ENCODE measurements around the gene NUP210.

Gene NUP210

DNA sequence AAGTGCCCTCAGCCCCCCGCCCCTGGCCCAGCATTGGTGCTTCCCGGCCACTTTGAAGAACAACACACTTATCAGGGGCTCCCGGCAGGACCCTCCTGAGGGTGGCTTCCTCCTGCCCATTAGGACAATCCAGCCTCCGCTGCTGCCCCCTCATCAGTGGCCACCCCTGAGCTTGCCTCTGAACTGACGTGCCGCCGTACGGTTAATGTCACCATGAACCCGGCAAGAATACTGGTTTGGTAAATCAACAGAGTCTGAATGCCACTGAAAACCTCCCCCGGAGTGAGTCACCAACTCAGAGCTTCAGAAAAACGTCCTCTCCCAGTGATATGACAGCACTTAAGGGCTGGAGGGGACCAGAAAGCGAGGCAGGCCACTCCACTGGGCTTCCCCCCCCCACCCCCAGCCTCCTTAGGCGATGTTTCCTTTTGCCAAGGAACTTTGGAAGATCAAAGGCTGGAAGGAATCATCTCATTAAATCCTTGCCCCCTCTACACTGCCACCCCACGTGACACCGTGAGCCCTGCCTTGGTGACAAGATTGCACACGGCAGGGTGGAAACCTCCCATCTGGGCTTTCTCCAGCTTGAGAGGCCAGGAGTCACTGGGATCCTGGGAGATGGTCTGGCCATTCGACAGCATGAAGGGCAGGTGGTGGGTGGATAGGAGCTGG lies 142.1 kb downstream of the NUP210 start:
- Histone ChIP-seq H3K4me2 (no peak overlapping the region), H3K79me2 (ENCODE audit: insufficient read depth, low read depth) (no peaks in the 10 kb centered on the region), H3K36me3 (ENCODE audit: insufficient read depth) (no peaks in the 10 kb centered on the region), H2AFZ (ENCODE audit: low read depth) (no peak overlapping the region), H3K4me3 (IDR thresholded peaks at IDR 0.05; ENCODE audit: insufficient read depth, low read depth, low read length) (no peak overlapping the region), H3K9ac (no peak overlapping the region), H4K20me1 (ENCODE audit: insufficient read depth) (no peaks in the 10 kb centered on the region), H3K27ac (no peak overlapping the region), H3K27me3 (ENCODE audit: insufficient read depth, low read depth) (no peaks in the 10 kb centered on the region), H3K4me1 (ENCODE audit: low read depth, poor library complexity, severe bottlenecking) (no peaks in the 10 kb centered on the region)
- TF ChIP-seq, protein P1, sequence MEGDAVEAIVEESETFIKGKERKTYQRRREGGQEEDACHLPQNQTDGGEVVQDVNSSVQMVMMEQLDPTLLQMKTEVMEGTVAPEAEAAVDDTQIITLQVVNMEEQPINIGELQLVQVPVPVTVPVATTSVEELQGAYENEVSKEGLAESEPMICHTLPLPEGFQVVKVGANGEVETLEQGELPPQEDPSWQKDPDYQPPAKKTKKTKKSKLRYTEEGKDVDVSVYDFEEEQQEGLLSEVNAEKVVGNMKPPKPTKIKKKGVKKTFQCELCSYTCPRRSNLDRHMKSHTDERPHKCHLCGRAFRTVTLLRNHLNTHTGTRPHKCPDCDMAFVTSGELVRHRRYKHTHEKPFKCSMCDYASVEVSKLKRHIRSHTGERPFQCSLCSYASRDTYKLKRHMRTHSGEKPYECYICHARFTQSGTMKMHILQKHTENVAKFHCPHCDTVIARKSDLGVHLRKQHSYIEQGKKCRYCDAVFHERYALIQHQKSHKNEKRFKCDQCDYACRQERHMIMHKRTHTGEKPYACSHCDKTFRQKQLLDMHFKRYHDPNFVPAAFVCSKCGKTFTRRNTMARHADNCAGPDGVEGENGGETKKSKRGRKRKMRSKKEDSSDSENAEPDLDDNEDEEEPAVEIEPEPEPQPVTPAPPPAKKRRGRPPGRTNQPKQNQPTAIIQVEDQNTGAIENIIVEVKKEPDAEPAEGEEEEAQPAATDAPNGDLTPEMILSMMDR (conservative IDR thresholded peaks at IDR 0.05; ENCODE audit: low read depth, low read length), result no peak

DNA sequence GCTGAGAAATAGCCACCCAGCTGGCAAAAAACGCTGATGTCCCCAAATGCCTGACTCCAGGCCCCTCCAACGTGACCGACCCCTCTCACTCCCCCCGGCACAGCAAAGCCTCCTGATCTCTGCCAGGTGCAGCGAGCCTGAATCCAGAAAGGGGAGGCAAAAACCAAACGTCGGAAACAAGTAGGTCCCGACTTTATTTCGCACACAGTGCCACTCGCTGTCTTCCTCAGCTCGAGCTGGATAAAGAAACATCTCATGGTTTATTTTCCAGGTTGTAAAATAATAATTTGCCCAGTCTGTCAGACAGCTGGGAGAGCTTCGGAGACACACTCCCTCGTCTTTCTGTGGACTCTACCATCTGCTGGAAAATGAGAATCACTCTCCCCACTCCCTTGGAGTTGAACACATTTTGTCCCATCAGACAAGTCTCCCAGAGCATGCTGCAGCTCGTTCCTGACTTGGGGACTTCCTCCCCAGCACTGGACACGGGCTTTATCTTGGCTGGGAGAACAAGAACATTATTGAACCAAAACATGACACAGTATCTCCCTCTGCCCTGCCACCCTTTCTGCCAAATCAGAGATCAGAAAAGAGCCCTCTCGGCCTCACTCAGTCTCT lies 142.8 kb downstream of the NUP210 start:
- TF ChIP-seq, protein P1 (conservative IDR thresholded peaks at IDR 0.05; ENCODE audit: low read depth, low read length), result no peak
- no peak overlapping the region for H3K9ac ChIP-seq
- no peaks in the 10 kb centered on the region for H3K79me2 ChIP-seq (ENCODE audit: insufficient read depth, low read depth)
- H3K4me3 ChIP-seq (IDR thresholded peaks at IDR 0.05; ENCODE audit: insufficient read depth, low read depth, low read length), result no peak overlapping the region
- no peaks in the 10 kb centered on the region for H3K36me3 ChIP-seq (ENCODE audit: insufficient read depth)
- no peak overlapping the region for H3K4me2 ChIP-seq
- no peaks in the 10 kb centered on the region for H3K4me1 ChIP-seq (ENCODE audit: low read depth, poor library complexity, severe bottlenecking)
- no peaks in the 10 kb centered on the region for H3K27me3 ChIP-seq (ENCODE audit: insufficient read depth, low read depth)
- no peaks in the 10 kb centered on the region for H4K20me1 ChIP-seq (ENCODE audit: insufficient read depth)
- H3K27ac ChIP-seq, result no peak overlapping the region
- H2AFZ ChIP-seq (ENCODE audit: low read depth), result no peak overlapping the region

DNA sequence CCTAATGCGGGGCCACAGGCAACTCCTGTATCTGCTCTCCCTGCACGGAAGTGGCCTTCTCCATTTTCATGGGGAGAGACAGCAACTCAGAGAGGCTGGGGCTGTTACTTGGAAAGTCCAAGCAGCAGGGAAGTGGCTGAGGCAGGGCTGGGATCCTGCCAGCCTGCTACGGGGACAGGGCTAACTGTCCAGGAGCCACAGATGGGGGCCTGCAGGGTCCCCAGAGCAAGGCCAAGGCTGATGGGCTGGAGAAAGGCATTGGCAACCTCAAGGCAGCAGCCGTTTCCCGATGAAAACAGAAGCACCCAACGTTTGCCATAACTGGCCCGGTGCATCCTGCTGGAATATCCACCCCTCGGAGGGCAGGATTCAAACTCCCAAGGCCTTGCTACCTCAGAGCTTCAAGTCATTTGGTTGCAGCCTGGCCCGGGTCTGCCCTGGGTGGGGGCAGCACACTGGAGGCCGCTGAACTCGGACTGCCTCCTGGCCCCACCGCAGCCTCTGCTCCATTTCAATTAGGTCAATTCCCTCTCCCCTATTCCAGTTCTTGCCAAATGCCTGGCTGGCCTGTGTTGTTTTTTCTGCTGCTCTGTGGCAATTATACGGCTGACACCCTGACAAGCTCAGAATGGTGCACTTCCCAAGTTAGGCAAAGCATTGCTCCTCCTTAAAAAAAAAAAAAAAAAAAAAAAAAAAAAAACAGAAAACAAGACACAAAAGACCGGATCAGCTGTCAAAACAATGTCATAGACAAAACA lies 143.5 kb downstream of the NUP210 start:
- TF ChIP-seq, protein P1 (conservative IDR thresholded peaks at IDR 0.05; ENCODE audit: low read depth, low read length), result no peak
- Histone ChIP-seq H3K36me3 (ENCODE audit: insufficient read depth) (no peaks in the 10 kb centered on the region), H3K27ac (no peak overlapping the region), H3K4me2 (no peak overlapping the region), H3K27me3 (ENCODE audit: insufficient read depth, low read depth) (no peaks in the 10 kb centered on the region), H3K9ac (no peak overlapping the region), H3K79me2 (ENCODE audit: insufficient read depth, low read depth) (no peaks in the 10 kb centered on the region), H3K4me1 (ENCODE audit: low read depth, poor library complexity, severe bottlenecking) (no peaks in the 10 kb centered on the region), H4K20me1 (ENCODE audit: insufficient read depth) (no peaks in the 10 kb centered on the region), H3K4me3 (IDR thresholded peaks at IDR 0.05; ENCODE audit: insufficient read depth, low read depth, low read length) (no peak overlapping the region), H2AFZ (ENCODE audit: low read depth) (no peak overlapping the region)

DNA sequence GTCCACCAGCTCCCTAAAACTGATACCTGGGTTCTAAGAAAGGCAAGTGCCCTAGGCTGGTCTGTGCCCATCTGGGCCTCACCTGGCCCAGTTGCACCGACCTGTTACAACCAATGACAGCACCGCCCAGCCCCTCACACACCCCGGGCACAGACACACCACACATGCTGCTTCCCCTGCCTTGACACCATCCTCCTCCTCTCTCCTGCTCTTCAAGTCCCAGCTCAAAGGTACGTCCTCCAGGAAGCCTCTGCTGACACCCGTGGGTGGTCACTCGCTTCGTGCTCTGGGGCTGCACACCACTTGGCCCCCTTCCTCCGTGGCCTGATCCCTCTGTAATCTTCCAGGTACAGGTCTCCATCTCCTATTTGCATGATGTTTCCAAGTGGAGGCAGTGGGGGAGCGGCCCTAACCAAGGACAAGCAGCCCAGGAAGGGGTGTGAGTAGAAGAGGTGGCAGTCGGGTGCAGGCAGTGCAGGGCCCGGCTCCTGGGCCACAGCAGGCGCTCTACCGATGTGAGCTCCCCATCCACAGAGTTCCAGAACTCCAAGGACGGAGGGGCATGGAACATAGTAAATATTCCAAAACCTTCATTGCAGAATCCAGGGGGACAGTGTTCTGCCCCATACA lies 144.6 kb downstream of the NUP210 start:
- no peak overlapping the region for H3K4me3 ChIP-seq (IDR thresholded peaks at IDR 0.05; ENCODE audit: insufficient read depth, low read depth, low read length)
- H3K27me3 ChIP-seq (ENCODE audit: insufficient read depth, low read depth), result no peaks in the 10 kb centered on the region
- H3K36me3 ChIP-seq (ENCODE audit: insufficient read depth), result no peaks in the 10 kb centered on the region
- no peaks in the 10 kb centered on the region for H3K79me2 ChIP-seq (ENCODE audit: insufficient read depth, low read depth)
- no peaks in the 10 kb centered on the region for H3K4me1 ChIP-seq (ENCODE audit: low read depth, poor library complexity, severe bottlenecking)
- no peak overlapping the region for H3K9ac ChIP-seq
- H3K27ac ChIP-seq, result no peak overlapping the region
- H2AFZ ChIP-seq (ENCODE audit: low read depth), result no peak overlapping the region
- TF ChIP-seq, protein P1 (conservative IDR thresholded peaks at IDR 0.05; ENCODE audit: low read depth, low read length), result no peak
- H4K20me1 ChIP-seq (ENCODE audit: insufficient read depth), result no peaks in the 10 kb centered on the region
- no peak overlapping the region for H3K4me2 ChIP-seq
